HepG2 (cell line): ENCODE measurements around the gene ENG. TPM values are rescaled to one million over a fixed set of nuclear protein-coding genes. Genes with fewer than 3 reads are reported as not detected.

Source experiments
- ATAC-seq: fragments of 200-7000 bp; cut with Tn5 transposase; 3 replicates; pipeline ENCODE4 v1.9.1; 2020; ENCODE audit warnings: mild to moderate bottlenecking, moderate library complexity
- BruUV-seq: library from RNA; stranded (reverse); fragments of 400-500 nt; replicated peaks from 2 replicates; lab custom pipeline; 2021; lab: Mats Ljungman, UMichigan
- CTCF ChIA-PET: fragments of 300-600 bp; formaldehyde crosslinking; extraction: SDS; loops from one replicate; lab custom pipeline; 2021; ENCODE audit warnings: low total read pairs, inconsistent platforms, low intra/inter-chr PET ratio; lab: Yijun Ruan, JAX
- POLR2A ChIA-PET: fragments of 350-600 bp; sonication (Branson Sonifier 250); formaldehyde crosslinking; loops from one replicate; lab custom pipeline; 2020; ENCODE audit warnings: antibody characterized with exemption, inconsistent platforms; lab: Yijun Ruan, JAX
- DNase-seq: peaks from one replicate; pipeline ENCODE4 v3.0.0-alpha.2; 2015; ENCODE audit warnings: low spot score
- FAIRE-seq: peaks from 3 replicates; lab custom pipeline; 2011; peaks lifted over from hg19 to GRCh38; lab: Jason Lieb, UNC
- H2AFZ ChIP-seq: one replicate; pipeline ENCODE4 v1.6.1; 2011; ENCODE audit warnings: low read length, inconsistent platforms
- H3K27ac ChIP-seq: fragments of 300-600 bp; 3 replicates; pipeline ENCODE4 v1.8.0; 2011; ENCODE audit warnings: mixed run types, mild to moderate bottlenecking, mixed read lengths, low read length, inconsistent platforms; ENCODE audit not compliant: insufficient read depth; ENCODE audit errors: extremely low read length
- H3K27me3 ChIP-seq, 2 experiments: fragments of 200-600 bp in 1 of 2; 2 replicates in 1 of 2; 3 replicates in 1 of 2; pipeline versions ENCODE4 v1.6.0 to v1.8.0; 2011; ENCODE audit warnings: low read length in 2 of 2, mild to moderate bottlenecking in 2 of 2, moderate library complexity in 2 of 2, inconsistent platforms in 1 of 2; ENCODE audit not compliant: insufficient read depth in 2 of 2, control insufficient read depth in 1 of 2
- H3K36me3 ChIP-seq, 2 experiments: fragments of 200-600 bp in 1 of 2; replicated peaks in 1 of 2; 2 replicates in 1 of 2; 3 replicates in 1 of 2; pipeline versions ENCODE4 v1.5.1 to v1.8.0; 2011; ENCODE audit warnings: low read length in 2 of 2, inconsistent platforms in 1 of 2; ENCODE audit not compliant: insufficient read depth in 2 of 2, control insufficient read depth in 1 of 2
- H3K4me1 ChIP-seq: 2 replicates; pipeline ENCODE4 v1.5.1; 2012; ENCODE audit warnings: low read length, inconsistent platforms; ENCODE audit not compliant: insufficient read depth
- H3K4me2 ChIP-seq: 2 replicates; pipeline ENCODE4 v1.6.0; 2011; ENCODE audit warnings: low read depth, low read length, inconsistent platforms
- H3K4me3 ChIP-seq, 3 experiments: fragments of 200-600 bp in 1 of 3; sonication (generic), shearing (Covaris generic) in 1 of 3; replicated peaks in 1 of 3; 2 replicates each; pipeline ENCODE4 v1.5.1; 2011 to 2016; ENCODE audit warnings: low read length in 3 of 3, inconsistent platforms in 2 of 3, low read depth in 2 of 3, mild to moderate bottlenecking in 2 of 3, control low read depth in 1 of 3, mixed read lengths in 1 of 3; ENCODE audit not compliant: insufficient read depth in 1 of 3
- H3K79me2 ChIP-seq: one replicate; pipeline ENCODE4 v1.6.1; 2011; ENCODE audit warnings: low read length, inconsistent platforms; ENCODE audit not compliant: insufficient read depth
- H3K9ac ChIP-seq: 2 replicates; pipeline ENCODE4 v1.6.0; 2011; ENCODE audit warnings: mild to moderate bottlenecking, low read depth, low read length, inconsistent platforms; ENCODE audit not compliant: insufficient read depth
- H3K9me3 ChIP-seq: 2 replicates; pipeline ENCODE4 v1.5.1; 2012; ENCODE audit warnings: mild to moderate bottlenecking, low read length
- H4K20me1 ChIP-seq: 2 replicates; pipeline ENCODE4 v1.6.0; 2011; ENCODE audit warnings: inconsistent platforms, mild to moderate bottlenecking, low read length, moderate library complexity; ENCODE audit not compliant: insufficient read depth
- BRF2 ChIP-seq: sonication (generic); formaldehyde crosslinking; IDR thresholded peaks from 2 replicates; pipeline ENCODE4 v1.8.1; 2022; ENCODE audit warnings: mild to moderate bottlenecking, missing genetic modification reagents
- DNMT3B ChIP-seq: conservative IDR thresholded peaks from 2 replicates; pipeline ENCODE4 v1.6.1; 2016; ENCODE audit warnings: missing biosample characterization, control low read depth
- HCFC1 ChIP-seq: fragments of 150-350 bp; IDR thresholded peaks from 2 replicates; pipeline ENCODE4 v1.6.1; 2014; ENCODE audit warnings: low read depth, low read length
- HNRNPK ChIP-seq: fragments of 200-400 bp; formaldehyde crosslinking; IDR thresholded peaks from 2 replicates; pipeline ENCODE4 v1.6.1; 2018; ENCODE audit warnings: low read length, low read depth, moderate library complexity, mild to moderate bottlenecking; ENCODE audit not compliant: poor library complexity, severe bottlenecking
- IRF2 ChIP-seq: IDR thresholded peaks from 2 replicates; pipeline ENCODE4 v1.6.1; 2018; ENCODE audit warnings: missing genetic modification reagents, missing compliant biosample characterization
- KDM2A ChIP-seq: sonication (generic); formaldehyde crosslinking; IDR thresholded peaks from 2 replicates; pipeline ENCODE4 v1.4.0; 2020; ENCODE audit warnings: low read depth, missing genetic modification reagents, borderline replicate concordance
- MNT ChIP-seq: fragments of 450-650 bp; IDR thresholded peaks from 2 replicates; pipeline ENCODE4 v1.6.1; 2016
- NFYB ChIP-seq: sonication (generic); formaldehyde crosslinking; IDR thresholded peaks from 2 replicates; pipeline ENCODE4 v1.4.0; 2020; ENCODE audit warnings: missing genetic modification reagents
- PBX3 ChIP-seq: sonication (generic); formaldehyde crosslinking; IDR thresholded peaks from 2 replicates; pipeline ENCODE4 v1.8.1; 2023; ENCODE audit warnings: missing genetic modification reagents, inconsistent platforms, borderline replicate concordance
- SIN3A ChIP-seq: IDR thresholded peaks from 2 replicates; pipeline ENCODE4 v1.6.1; 2011; ENCODE audit warnings: low read depth, mild to moderate bottlenecking, control low read depth, low read length, borderline replicate concordance
- SIN3B ChIP-seq: fragments of 150-350 bp; IDR thresholded peaks from 2 replicates; pipeline ENCODE4 v1.6.1; 2014; ENCODE audit warnings: low read length
- SRSF1 ChIP-seq: fragments of 200-400 bp; formaldehyde crosslinking; optimal IDR thresholded peaks from 2 replicates; pipeline ENCODE3; 2017; ENCODE audit warnings: mild to moderate bottlenecking, low read depth, low read length, moderate library complexity
- TEAD2 ChIP-seq: sonication (generic); formaldehyde crosslinking; IDR thresholded peaks from 2 replicates; pipeline ENCODE4 v1.9.0; 2021; ENCODE audit warnings: missing genetic modification reagents
- TEAD3 ChIP-seq: optimal IDR thresholded peaks from 2 replicates; pipeline ENCODE3; 2016; ENCODE audit warnings: borderline replicate concordance
- U2AF1 ChIP-seq: fragments of 200-400 bp; formaldehyde crosslinking; optimal IDR thresholded peaks from 2 replicates; pipeline ENCODE3; 2017; ENCODE audit warnings: mild to moderate bottlenecking, low read depth, low read length
- ZNF224 ChIP-seq: sonication (generic); formaldehyde crosslinking; IDR thresholded peaks from 2 replicates; pipeline ENCODE4 v1.5.0; 2020; ENCODE audit warnings: mild to moderate bottlenecking, missing genetic modification reagents
- ZNF546 ChIP-seq: sonication (generic); formaldehyde crosslinking; conservative IDR thresholded peaks from 2 replicates; pipeline ENCODE4 v1.8.1; 2023; ENCODE audit warnings: mild to moderate bottlenecking, missing genetic modification reagents
- ZNF580 ChIP-seq: IDR thresholded peaks from 2 replicates; pipeline ENCODE4 v1.6.1; 2016; ENCODE audit warnings: low read depth, borderline replicate concordance
- ZNF788 ChIP-seq: sonication (generic); formaldehyde crosslinking; IDR thresholded peaks from 2 replicates; pipeline ENCODE4 v1.5.0; 2020; ENCODE audit warnings: mild to moderate bottlenecking, missing genetic modification reagents, borderline replicate concordance
- ZSCAN12 ChIP-seq: sonication (generic); formaldehyde crosslinking; IDR thresholded peaks from 2 replicates; pipeline ENCODE4 v1.9.0; 2021; ENCODE audit warnings: mild to moderate bottlenecking, missing genetic modification reagents
- WGBS: methylation state at CpG from one replicate; pipeline ENCODE4 v1.1.6; 2017; ENCODE audit warnings: low lambda C conversion rate; 5-methylcytosine and 5-hydroxymethylcytosine counted together
- in situ Hi-C: cut with HindIII; loops from 2 replicates; pipeline ENCODE4 v1.10.0; 2017; ENCODE audit warnings: low pct_unique_long_range_greater_than_20kb; ENCODE audit not compliant: extremely low pct_ligation_motif_present
- intact Hi-C: fragments of 100-400 bp; cut with micrococcal nuclease; formaldehyde crosslinking; loops from one replicate; pipeline ENCODE4 v1.10.0; 2022; ENCODE audit not compliant: unreplicated experiment
- polyA plus RNA-seq, 8 experiments: library from polyadenylated mRNA; depleted of rRNA in 3 of 8; stranded (reverse) in 7 of 8; unstranded in 1 of 8; fragments of >200 nt; fragmentation: Illumina TruSeq in 4 of 8; extraction: Trizol in 4 of 8; gene quantifications; 2 replicates each; pipeline versions ENCODE4 v1.2.1 to v1.2.3, GENCODE V29; 2011 to 2016; ENCODE audit warnings: low read depth in 4 of 8, missing spikeins in 1 of 8, mixed read lengths in 1 of 8; ENCODE audit not compliant: insufficient read depth in 1 of 8
- total RNA-seq, 5 experiments: library from RNA; depleted of rRNA; stranded (reverse); fragments of >200 nt; fragmentation: Illumina TruSeq; extraction: Trizol; gene quantifications; 2 replicates each; pipeline ENCODE4 v1.2.3, GENCODE V29; 2016; ENCODE audit warnings: low read depth in 1 of 5

ENG gene
- total and polyA plus RNA-seq, 2 of the 13 experiments (the other 11 are each of a cell fraction or from before 2014, with no cell fraction given), result 0.02 to 1.1 TPM

- TF ChIP-seq ZSCAN12 (no peak), SIN3A (no peak), TEAD2 (no peak), ZNF580 (no peak), KDM2A (no peak)
These were observed 82.8 kb downstream of the ENG start (continued) for GRCh38 chr9:127771570-127772189.

GRCh38 chr9:127770905-127771569, 83.4 kb downstream of the ENG start:
- H2AFZ ChIP-seq, result no peak overlapping the region
- H3K9ac ChIP-seq, result no peak overlapping the region
- ATAC-seq (peak; percentile 95), DNase-seq (peak; percentile 89), FAIRE-seq (peak; percentile 67)
- no TSS peak for BruUV-seq
- peak overlapping the region; percentile 90 for H3K4me2 ChIP-seq
- peaks cover 9% of the 10 kb centered on the region for H3K4me1 ChIP-seq
- intact Hi-C loops, result no loop called here
- no peaks in the 10 kb centered on the region for H3K9me3 ChIP-seq
- in situ Hi-C loops, result no loop called here
- H3K36me3 ChIP-seq, result no peaks in the 10 kb centered on the region
- CTCF ChIA-PET, result no interaction called here
- H4K20me1 ChIP-seq, result no peaks in the 10 kb centered on the region
- peaks cover 2 to 40% of the 10 kb centered on the region in 2 experiments; a peak in 3 of 5 replicates for H3K27me3 ChIP-seq
- no peak overlapping the region for H3K27ac ChIP-seq
- WGBS, result 1% methylated on average over 13 of the region's 43 CpGs
- H3K79me2 ChIP-seq, result no peaks in the 10 kb centered on the region
- POLR2A ChIA-PET, result interaction anchor here (0.9 to 1.3 kb wide), 9 partner anchors 15 to 321 kb away, joined by 3 to 9 read pairs (median 5); partner anchors contain the start of genes CDK9, PTRH1, TOR2A and TTC16
- H3K4me3 ChIP-seq, result peak overlapping the region; percentile 40 to 70 (median 45)
- TF ChIP-seq NFYB (CRISPR knock-in tag) (0 out of 2 replicates have a peak, but pooled peaks have one; percentile 11), PBX3 (CRISPR knock-in tag) (no peak), ZNF788 (CRISPR knock-in tag) (peak; percentile 56; the same call in 1 of the 2 replicates), SIN3B (no peak), ZNF546 (no peak), U2AF1 (no peak), ZNF224 (CRISPR knock-in tag) (no peak), DNMT3B (CRISPR knock-in tag) (no peak), TEAD3 (peak; percentile 60), IRF2 (CRISPR knock-in tag) (0 out of 2 replicates have a peak, but pooled peaks have one; percentile 37), SRSF1 (no peak), BRF2 (CRISPR knock-in tag) (no peak), MNT (peak; percentile 36), HNRNPK (peak; percentile 64), HCFC1 (no peak)
